Measurements from ENCODE around the gene AVL9.
"Not testable (repeated sequence)": the region's sequence is repeated elsewhere in the genome, so short reads cannot be mapped to it uniquely, and the experiment has no call there.

DNA sequence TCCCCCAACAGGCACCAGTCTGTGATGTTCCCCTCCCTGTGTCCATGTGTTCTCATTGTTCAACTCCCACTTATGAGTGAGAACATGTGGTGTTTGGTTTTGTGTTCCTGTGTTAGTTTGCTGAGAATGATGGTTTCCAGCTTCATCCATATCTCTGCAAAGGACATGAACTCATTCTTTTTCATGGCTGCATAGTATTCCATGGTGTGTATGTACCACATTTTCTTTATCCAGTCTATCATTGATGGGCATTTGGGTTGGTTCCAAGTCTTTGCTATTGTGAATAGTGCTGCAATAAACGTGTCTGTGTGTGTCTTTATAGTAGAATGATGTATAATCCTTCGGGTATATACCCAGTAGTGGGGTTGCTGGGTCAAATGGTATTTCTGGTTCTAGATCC lies 4.5 kb downstream of the AVL9 start:
- TF ChIP-seq, protein P1, sequence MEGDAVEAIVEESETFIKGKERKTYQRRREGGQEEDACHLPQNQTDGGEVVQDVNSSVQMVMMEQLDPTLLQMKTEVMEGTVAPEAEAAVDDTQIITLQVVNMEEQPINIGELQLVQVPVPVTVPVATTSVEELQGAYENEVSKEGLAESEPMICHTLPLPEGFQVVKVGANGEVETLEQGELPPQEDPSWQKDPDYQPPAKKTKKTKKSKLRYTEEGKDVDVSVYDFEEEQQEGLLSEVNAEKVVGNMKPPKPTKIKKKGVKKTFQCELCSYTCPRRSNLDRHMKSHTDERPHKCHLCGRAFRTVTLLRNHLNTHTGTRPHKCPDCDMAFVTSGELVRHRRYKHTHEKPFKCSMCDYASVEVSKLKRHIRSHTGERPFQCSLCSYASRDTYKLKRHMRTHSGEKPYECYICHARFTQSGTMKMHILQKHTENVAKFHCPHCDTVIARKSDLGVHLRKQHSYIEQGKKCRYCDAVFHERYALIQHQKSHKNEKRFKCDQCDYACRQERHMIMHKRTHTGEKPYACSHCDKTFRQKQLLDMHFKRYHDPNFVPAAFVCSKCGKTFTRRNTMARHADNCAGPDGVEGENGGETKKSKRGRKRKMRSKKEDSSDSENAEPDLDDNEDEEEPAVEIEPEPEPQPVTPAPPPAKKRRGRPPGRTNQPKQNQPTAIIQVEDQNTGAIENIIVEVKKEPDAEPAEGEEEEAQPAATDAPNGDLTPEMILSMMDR (conservative IDR thresholded peaks at IDR 0.05 in 1 of 2, IDR thresholded peaks at IDR 0.05 in 1 of 2; ENCODE audit: low read depth in 1 of 2, low read length in 2 of 2) = not testable (repeated sequence)
- not testable (repeated sequence) for TF ChIP-seq EZH2 (IDR thresholded peaks at IDR 0.05; ENCODE audit: low read length, missing control alignments)

All from fibroblast of lung (primary cell).